Panc1 (cell line): ENCODE results near the gene BTBD17.

Source experiments
- TF ChIP-seq, protein P1 (sequence below): fragments of 450-650 bp; IDR thresholded peaks from 2 replicates; pipeline ENCODE4 v1.5.1; 2017; ENCODE audit warnings: mild to moderate bottlenecking
- TF ChIP-seq, protein P2 (sequence below), 2 experiments: IDR thresholded peaks; 2 replicates each; pipeline ENCODE4 v1.6.1; 2011 to 2012; ENCODE audit warnings: low read depth in 2 of 2, control low read depth in 1 of 2, low read length in 1 of 2, mild to moderate bottlenecking in 1 of 2, moderate library complexity in 1 of 2; ENCODE audit not compliant: insufficient read depth in 1 of 2

DNA sequence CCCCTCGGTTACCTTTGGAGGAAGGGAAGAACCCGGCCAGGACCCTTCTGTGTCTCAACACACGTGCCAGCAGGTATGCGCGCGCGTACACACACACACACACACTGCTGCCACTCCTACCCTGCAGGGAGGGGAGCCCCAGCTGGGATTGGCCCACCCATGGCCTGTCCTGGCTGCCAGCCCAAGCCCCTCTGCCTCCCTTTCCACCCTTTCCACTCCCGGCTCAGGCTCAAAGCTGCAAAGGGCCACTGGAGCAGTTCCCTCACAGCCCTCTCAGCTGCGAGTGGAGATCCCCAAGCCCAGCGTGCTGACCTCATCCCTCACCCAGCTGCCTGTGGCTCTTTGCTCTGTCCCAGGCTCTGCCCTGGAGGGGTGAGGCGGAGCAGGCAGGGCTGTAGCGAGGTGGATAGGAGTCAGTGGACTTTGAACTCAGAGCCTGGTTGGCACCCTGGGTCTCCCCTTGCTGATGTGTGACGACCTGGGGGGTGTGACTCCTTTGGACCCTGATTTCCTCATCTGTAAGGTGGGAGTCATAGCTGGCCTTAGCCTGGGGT is 21.1 kb downstream of the BTBD17 start:
- TF ChIP-seq, protein P1, sequence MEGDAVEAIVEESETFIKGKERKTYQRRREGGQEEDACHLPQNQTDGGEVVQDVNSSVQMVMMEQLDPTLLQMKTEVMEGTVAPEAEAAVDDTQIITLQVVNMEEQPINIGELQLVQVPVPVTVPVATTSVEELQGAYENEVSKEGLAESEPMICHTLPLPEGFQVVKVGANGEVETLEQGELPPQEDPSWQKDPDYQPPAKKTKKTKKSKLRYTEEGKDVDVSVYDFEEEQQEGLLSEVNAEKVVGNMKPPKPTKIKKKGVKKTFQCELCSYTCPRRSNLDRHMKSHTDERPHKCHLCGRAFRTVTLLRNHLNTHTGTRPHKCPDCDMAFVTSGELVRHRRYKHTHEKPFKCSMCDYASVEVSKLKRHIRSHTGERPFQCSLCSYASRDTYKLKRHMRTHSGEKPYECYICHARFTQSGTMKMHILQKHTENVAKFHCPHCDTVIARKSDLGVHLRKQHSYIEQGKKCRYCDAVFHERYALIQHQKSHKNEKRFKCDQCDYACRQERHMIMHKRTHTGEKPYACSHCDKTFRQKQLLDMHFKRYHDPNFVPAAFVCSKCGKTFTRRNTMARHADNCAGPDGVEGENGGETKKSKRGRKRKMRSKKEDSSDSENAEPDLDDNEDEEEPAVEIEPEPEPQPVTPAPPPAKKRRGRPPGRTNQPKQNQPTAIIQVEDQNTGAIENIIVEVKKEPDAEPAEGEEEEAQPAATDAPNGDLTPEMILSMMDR = no peak
- TF ChIP-seq, protein P2, sequence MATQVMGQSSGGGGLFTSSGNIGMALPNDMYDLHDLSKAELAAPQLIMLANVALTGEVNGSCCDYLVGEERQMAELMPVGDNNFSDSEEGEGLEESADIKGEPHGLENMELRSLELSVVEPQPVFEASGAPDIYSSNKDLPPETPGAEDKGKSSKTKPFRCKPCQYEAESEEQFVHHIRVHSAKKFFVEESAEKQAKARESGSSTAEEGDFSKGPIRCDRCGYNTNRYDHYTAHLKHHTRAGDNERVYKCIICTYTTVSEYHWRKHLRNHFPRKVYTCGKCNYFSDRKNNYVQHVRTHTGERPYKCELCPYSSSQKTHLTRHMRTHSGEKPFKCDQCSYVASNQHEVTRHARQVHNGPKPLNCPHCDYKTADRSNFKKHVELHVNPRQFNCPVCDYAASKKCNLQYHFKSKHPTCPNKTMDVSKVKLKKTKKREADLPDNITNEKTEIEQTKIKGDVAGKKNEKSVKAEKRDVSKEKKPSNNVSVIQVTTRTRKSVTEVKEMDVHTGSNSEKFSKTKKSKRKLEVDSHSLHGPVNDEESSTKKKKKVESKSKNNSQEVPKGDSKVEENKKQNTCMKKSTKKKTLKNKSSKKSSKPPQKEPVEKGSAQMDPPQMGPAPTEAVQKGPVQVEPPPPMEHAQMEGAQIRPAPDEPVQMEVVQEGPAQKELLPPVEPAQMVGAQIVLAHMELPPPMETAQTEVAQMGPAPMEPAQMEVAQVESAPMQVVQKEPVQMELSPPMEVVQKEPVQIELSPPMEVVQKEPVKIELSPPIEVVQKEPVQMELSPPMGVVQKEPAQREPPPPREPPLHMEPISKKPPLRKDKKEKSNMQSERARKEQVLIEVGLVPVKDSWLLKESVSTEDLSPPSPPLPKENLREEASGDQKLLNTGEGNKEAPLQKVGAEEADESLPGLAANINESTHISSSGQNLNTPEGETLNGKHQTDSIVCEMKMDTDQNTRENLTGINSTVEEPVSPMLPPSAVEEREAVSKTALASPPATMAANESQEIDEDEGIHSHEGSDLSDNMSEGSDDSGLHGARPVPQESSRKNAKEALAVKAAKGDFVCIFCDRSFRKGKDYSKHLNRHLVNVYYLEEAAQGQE (IDR thresholded peaks at IDR 0.05; ENCODE audit: insufficient read depth in 1 of 2, low read depth in 2 of 2, low read length in 1 of 2) = no peak
